ENCODE data around the gene EFNA5. TPM values are rescaled to one million over a fixed set of nuclear protein-coding genes. Genes with fewer than 3 reads are reported as not detected.

EFNA5 gene
- total and polyA plus RNA-seq, 10 of the 15 experiments (the other 5 are each of a cell fraction or from before 2014, with no cell fraction given): 0.19 to 12.6 (median 3.9) TPM

DNA sequence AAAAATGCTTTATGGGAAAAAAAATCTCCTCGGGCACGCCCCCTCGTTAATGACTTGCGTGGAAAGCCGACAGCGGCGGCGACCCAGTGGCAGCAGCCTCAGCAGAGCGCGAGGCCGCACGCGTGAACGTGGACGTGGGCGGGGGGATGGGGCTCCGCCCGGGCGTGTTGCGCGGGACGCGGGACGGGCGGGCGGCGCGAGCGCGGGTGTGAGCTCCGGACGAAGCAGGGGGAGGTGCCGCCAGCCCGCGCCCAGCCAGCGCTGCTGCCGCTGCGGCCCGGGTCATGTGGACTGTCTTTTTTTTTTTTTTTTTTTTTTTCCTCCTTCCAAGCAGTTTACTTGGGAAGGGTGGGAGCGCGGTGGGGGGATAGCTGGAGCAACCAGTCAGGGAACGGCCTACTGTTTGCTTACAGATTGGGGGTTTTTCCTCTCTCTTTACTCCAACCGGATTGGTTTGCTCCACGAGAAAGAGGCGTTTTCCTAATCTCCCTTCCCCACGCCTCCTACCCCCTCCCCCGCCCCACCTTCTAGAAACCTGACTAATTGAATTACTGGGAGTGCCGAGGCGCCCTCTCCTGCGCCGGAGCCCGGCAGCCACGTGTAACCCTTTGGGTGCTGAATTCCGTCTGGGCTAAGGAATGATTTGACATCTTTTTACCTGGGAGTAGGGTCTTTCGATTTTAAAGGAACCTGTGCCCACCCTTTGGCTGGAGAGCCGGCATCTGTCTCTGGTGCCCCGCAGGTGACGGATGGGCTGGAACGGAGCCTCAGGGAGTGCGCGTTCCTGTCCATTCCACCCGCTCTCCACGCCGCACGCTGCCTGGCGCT, 1.7 kb upstream of the EFNA5 start:
- Histone ChIP-seq H3K36me3 (ENCODE audit: control insufficient read depth in 2 of 2, insufficient read depth in 2 of 2, low read length in 1 of 2) (no peaks in the 10 kb centered on the region), H3K9ac (ENCODE audit: control insufficient read depth, insufficient read depth, low read length) (peak overlapping the region; percentile 65; the same call in 1 of the 2 replicates), H3K79me2 (ENCODE audit: control insufficient read depth, insufficient read depth, low read length) (peaks cover 36% of the 10 kb centered on the region), H3K27me3 (replicated peaks in 1 of 2; ENCODE audit: control insufficient read depth in 2 of 2, insufficient read depth in 2 of 2, low read length in 1 of 2) (peaks cover 0 to 4% of the 10 kb centered on the region in 2 experiments; a peak in 2 of 4 replicates), H2AFZ (ENCODE audit: control insufficient read depth, low read depth, low read length) (peak overlapping the region; percentile 63), H3K4me3 (peak overlapping the region; percentile 69), H4K20me1 (ENCODE audit: control insufficient read depth, insufficient read depth) (no peaks in the 10 kb centered on the region), H3K27ac (ENCODE audit: control insufficient read depth, insufficient read depth) (0 out of 2 replicates have a peak overlapping the region, but pooled peaks have one; percentile 26), H3K9me3 (replicated peaks; ENCODE audit: control insufficient read depth, insufficient read depth, low read length) (no peaks in the 10 kb centered on the region), H3K4me2 (ENCODE audit: control insufficient read depth, insufficient read depth) (peak overlapping the region; percentile 88), H3K4me1 (ENCODE audit: control insufficient read depth, insufficient read depth, low read length) (peaks cover 10% of the 10 kb centered on the region)
- ChIA-PET RAD21 (ENCODE audit: unreplicated experiment) (interaction anchor here (0.6 to 2.1 kb wide), 6 partner anchors 11 to 185 kb away, joined by 3 to 8 read pairs (median 4); no protein-coding TSS in a partner anchor), CTCF (interaction anchor here (0.6 to 1.4 kb wide), 2 partner anchors 11 to 196 kb away, joined by 3 read pairs; no protein-coding TSS in a partner anchor), POLR2A (interaction anchor here (0.6 to 0.7 kb wide), 4 partner anchors 102 to 178 kb away, joined by 3 to 5 read pairs (median 4); no protein-coding TSS in a partner anchor), SMC1A (ENCODE audit: uncharacterized antibody, unreplicated experiment) (interaction anchor here (0.7 to 1.5 kb wide), 5 partner anchors 9 to 307 kb away, joined by 3 to 4 read pairs (median 3); no protein-coding TSS in a partner anchor)
- FAIRE-seq (no peak), DNase-seq (ENCODE audit: low read depth, low spot score) (no peak), ATAC-seq (peak; percentile 40)
- 17% methylated on average over 49 of the region's 66 CpGs for WGBS (ENCODE audit: insufficient coverage, insufficient replicate concordance, low lambda C conversion rate, missing lambda C conversion rate)
- in situ Hi-C loops (cut with MboI) (loop anchor here (10.0 kb wide), 1 partner anchor 568 kb away; no protein-coding TSS in a partner anchor), intact Hi-C loops (cut with micrococcal nuclease; ENCODE audit: unreplicated experiment) (loop anchor here (1.0 to 10.0 kb wide), 12 partner anchors 100 to 988 kb away; no protein-coding TSS in a partner anchor)
- BruUV-seq (replicated peaks): no TSS peak
- TF ChIP-seq RB1 (IDR thresholded peaks at IDR 0.05; ENCODE audit: borderline replicate concordance) (peak; percentile 78; the same call in 1 of the 2 replicates), RBBP5 (conservative IDR thresholded peaks at IDR 0.05) (no peak), ZNF207 (IDR thresholded peaks at IDR 0.05; ENCODE audit: borderline replicate concordance) (no peak), HDAC2 (IDR thresholded peaks at IDR 0.05) (no peak), IKZF1 (conservative IDR thresholded peaks at IDR 0.05) (peak; percentile 53), SMARCA5 (IDR thresholded peaks at IDR 0.05) (peak; percentile 65; the same call in 1 of the 2 replicates), FOXM1 (IDR thresholded peaks at IDR 0.05; ENCODE audit: low read depth, low read length) (no peak), SUZ12 (IDR thresholded peaks at IDR 0.05; ENCODE audit: unreplicated experiment) (no peak), NFYB (IDR thresholded peaks at IDR 0.05; ENCODE audit: insufficient read depth, low read depth, low read length) (0 out of 2 replicates have a peak, but pooled peaks have one; percentile 12), MYC (IDR thresholded peaks at IDR 0.05; ENCODE audit: insufficient read depth, insufficient read length, insufficient replicate concordance, low read length, severe bottlenecking) (no peak), RAD21 (IDR thresholded peaks at IDR 0.05; ENCODE audit: insufficient read depth, low read depth, low read length) (no peak)
- TF ChIP-seq, protein P1, sequence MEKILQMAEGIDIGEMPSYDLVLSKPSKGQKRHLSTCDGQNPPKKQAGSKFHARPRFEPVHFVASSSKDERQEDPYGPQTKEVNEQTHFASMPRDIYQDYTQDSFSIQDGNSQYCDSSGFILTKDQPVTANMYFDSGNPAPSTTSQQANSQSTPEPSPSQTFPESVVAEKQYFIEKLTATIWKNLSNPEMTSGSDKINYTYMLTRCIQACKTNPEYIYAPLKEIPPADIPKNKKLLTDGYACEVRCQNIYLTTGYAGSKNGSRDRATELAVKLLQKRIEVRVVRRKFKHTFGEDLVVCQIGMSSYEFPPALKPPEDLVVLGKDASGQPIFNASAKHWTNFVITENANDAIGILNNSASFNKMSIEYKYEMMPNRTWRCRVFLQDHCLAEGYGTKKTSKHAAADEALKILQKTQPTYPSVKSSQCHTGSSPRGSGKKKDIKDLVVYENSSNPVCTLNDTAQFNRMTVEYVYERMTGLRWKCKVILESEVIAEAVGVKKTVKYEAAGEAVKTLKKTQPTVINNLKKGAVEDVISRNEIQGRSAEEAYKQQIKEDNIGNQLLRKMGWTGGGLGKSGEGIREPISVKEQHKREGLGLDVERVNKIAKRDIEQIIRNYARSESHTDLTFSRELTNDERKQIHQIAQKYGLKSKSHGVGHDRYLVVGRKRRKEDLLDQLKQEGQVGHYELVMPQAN (conservative IDR thresholded peaks at IDR 0.05): peak; percentile 39; the same call in 1 of the 2 replicates
- TF ChIP-seq, protein P2, sequence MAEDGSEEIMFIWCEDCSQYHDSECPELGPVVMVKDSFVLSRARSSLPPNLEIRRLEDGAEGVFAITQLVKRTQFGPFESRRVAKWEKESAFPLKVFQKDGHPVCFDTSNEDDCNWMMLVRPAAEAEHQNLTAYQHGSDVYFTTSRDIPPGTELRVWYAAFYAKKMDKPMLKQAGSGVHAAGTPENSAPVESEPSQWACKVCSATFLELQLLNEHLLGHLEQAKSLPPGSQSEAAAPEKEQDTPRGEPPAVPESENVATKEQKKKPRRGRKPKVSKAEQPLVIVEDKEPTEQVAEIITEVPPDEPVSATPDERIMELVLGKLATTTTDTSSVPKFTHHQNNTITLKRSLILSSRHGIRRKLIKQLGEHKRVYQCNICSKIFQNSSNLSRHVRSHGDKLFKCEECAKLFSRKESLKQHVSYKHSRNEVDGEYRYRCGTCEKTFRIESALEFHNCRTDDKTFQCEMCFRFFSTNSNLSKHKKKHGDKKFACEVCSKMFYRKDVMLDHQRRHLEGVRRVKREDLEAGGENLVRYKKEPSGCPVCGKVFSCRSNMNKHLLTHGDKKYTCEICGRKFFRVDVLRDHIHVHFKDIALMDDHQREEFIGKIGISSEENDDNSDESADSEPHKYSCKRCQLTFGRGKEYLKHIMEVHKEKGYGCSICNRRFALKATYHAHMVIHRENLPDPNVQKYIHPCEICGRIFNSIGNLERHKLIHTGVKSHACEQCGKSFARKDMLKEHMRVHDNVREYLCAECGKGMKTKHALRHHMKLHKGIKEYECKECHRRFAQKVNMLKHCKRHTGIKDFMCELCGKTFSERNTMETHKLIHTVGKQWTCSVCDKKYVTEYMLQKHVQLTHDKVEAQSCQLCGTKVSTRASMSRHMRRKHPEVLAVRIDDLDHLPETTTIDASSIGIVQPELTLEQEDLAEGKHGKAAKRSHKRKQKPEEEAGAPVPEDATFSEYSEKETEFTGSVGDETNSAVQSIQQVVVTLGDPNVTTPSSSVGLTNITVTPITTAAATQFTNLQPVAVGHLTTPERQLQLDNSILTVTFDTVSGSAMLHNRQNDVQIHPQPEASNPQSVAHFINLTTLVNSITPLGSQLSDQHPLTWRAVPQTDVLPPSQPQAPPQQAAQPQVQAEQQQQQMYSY (CRISPR knock-in tag; IDR thresholded peaks at IDR 0.05): no peak
